Panc1 (cell line): ENCODE data around the gene GJB3. TPM values are rescaled to one million over a fixed set of nuclear protein-coding genes. Genes with fewer than 3 reads are reported as not detected.

Experiments
- ATAC-seq: fragments of 200-7000 bp; cut with Tn5 transposase; 2 replicates; pipeline ENCODE4 v1.9.1; 2020; ENCODE audit warnings: mild to moderate bottlenecking, moderate library complexity
- BruUV-seq: library from RNA; stranded (reverse); fragments of 400-500 nt; replicated peaks from 2 replicates; lab custom pipeline; 2021; lab: Mats Ljungman, UMichigan
- CTCF ChIA-PET: fragments of 300-600 bp; sonication (Branson Sonifier 250); formaldehyde crosslinking; loops from one replicate; lab custom pipeline; 2022; ENCODE audit warnings: antibody characterized with exemption; lab: Charles Lee
- POLR2A ChIA-PET: fragments of 300-600 bp; sonication (Branson Sonifier 250); formaldehyde crosslinking; loops from one replicate; lab custom pipeline; 2022; ENCODE audit warnings: antibody characterized with exemption; lab: Charles Lee
- DNase-seq: peaks from one replicate; pipeline ENCODE4 v3.0.0-alpha.2; 2010; ENCODE audit warnings: low read depth, low spot score
- H3K27ac ChIP-seq: 2 replicates; pipeline ENCODE4 v1.5.1; 2011; ENCODE audit warnings: mild to moderate bottlenecking, low read length, inconsistent platforms
- H3K27me3 ChIP-seq: fragments of 200-500 bp; sonication (Bioruptor generic); 2 replicates; pipeline ENCODE4 v1.6.0; 2014; ENCODE audit warnings: low read length, inconsistent platforms; ENCODE audit not compliant: control insufficient read depth, insufficient read depth
- H3K36me3 ChIP-seq: fragments of 200-500 bp; sonication (Bioruptor generic); 2 replicates; pipeline ENCODE4 v1.5.1; 2014; ENCODE audit warnings: inconsistent platforms, mild to moderate bottlenecking, low read length, moderate library complexity; ENCODE audit not compliant: control insufficient read depth, insufficient read depth
- H3K4me1 ChIP-seq: 2 replicates; pipeline ENCODE4 v1.5.1; 2011; ENCODE audit warnings: inconsistent platforms, mild to moderate bottlenecking, low read length, moderate library complexity; ENCODE audit not compliant: control insufficient read depth, insufficient read depth
- H3K4me3 ChIP-seq, 2 experiments: 2 replicates each; pipeline ENCODE4 v1.5.1; 2011 to 2012; ENCODE audit warnings: low read depth in 2 of 2, low read length in 2 of 2, mild to moderate bottlenecking in 2 of 2, inconsistent platforms in 1 of 2, moderate library complexity in 1 of 2
- H3K9me3 ChIP-seq: fragments of 200-500 bp; sonication (Bioruptor generic); 2 replicates; pipeline ENCODE4 v1.5.1; 2014; ENCODE audit warnings: low read depth, mild to moderate bottlenecking, inconsistent platforms, low read length, moderate library complexity; ENCODE audit not compliant: control insufficient read depth, insufficient read depth
- CTCF ChIP-seq: fragments of 450-650 bp; IDR thresholded peaks from 2 replicates; pipeline ENCODE4 v1.5.1; 2017; ENCODE audit warnings: mild to moderate bottlenecking
- POLR2AphosphoS5 ChIP-seq: IDR thresholded peaks from 2 replicates; pipeline ENCODE4 v1.6.1; 2012; ENCODE audit warnings: mild to moderate bottlenecking, low read depth, low read length, moderate library complexity
- REST ChIP-seq, 2 experiments: IDR thresholded peaks; 2 replicates each; pipeline ENCODE4 v1.6.1; 2011 to 2012; ENCODE audit warnings: low read depth in 2 of 2, control low read depth in 1 of 2, low read length in 1 of 2, mild to moderate bottlenecking in 1 of 2, moderate library complexity in 1 of 2; ENCODE audit not compliant: insufficient read depth in 1 of 2
- SIN3A ChIP-seq: IDR thresholded peaks from 2 replicates; pipeline ENCODE4 v1.6.1; 2012; ENCODE audit warnings: low read depth, mild to moderate bottlenecking, low read length, moderate library complexity, borderline replicate concordance; ENCODE audit not compliant: insufficient read depth
- TCF7L2 ChIP-seq: IDR thresholded peaks from 2 replicates; pipeline ENCODE4 v1.6.1; 2011; ENCODE audit warnings: mild to moderate bottlenecking, low read depth, low read length, inconsistent platforms
- in situ Hi-C: cut with HindIII; loops from 2 replicates; pipeline ENCODE4 v1.10.0; 2016; ENCODE audit warnings: low sequenced_read_pairs, low pct_unique_long_range_greater_than_20kb
- intact Hi-C: fragments of 100-400 bp; cut with micrococcal nuclease; formaldehyde crosslinking; loops from one replicate; pipeline ENCODE4 v1.10.0; 2022; ENCODE audit not compliant: unreplicated experiment
- total RNA-seq: library from RNA; stranded (reverse); gene quantifications from one replicate; pipeline ENCODE4 v1.2.1, GENCODE V29; 2021; ENCODE audit not compliant: unreplicated experiment

The GJB3 gene
- total RNA-seq, 1 experiment from 2014 or later: 0.15 TPM

GRCh38 chr1:34740161-34740868, 40.7 kb upstream of the GJB3 start:
- Histone ChIP-seq H3K27me3 (no peaks in the 10 kb centered on the region), H3K4me3 (no peak overlapping the region), H3K36me3 (no peaks in the 10 kb centered on the region), H3K4me1 (no peaks in the 10 kb centered on the region), H3K27ac (no peak overlapping the region), H3K9me3 (no peaks in the 10 kb centered on the region)
- in situ Hi-C loops (no loop called here), intact Hi-C loops (loop anchor here (5.0 to 10.0 kb wide), 5 partner anchors 143 to 1108 kb away; no protein-coding TSS in a partner anchor)
- no peak for ATAC-seq
- DNase-seq: no peak
- TF ChIP-seq REST (IDR thresholded peaks at IDR 0.05; ENCODE audit: insufficient read depth in 1 of 2, low read depth in 2 of 2, low read length in 1 of 2): no peak
- TF ChIP-seq CTCF: no peak
- no peak for TF ChIP-seq SIN3A
- TF ChIP-seq POLR2AphosphoS5: no peak
- TF ChIP-seq TCF7L2: no peak
- CTCF ChIA-PET: no interaction called here
- no TSS peak for BruUV-seq
- POLR2A ChIA-PET: no interaction called here

- TF ChIP-seq REST (IDR thresholded peaks at IDR 0.05; ENCODE audit: insufficient read depth in 1 of 2, low read depth in 2 of 2, low read length in 1 of 2): no peak
- no peak for TF ChIP-seq POLR2AphosphoS5
- peak; percentile 97 for TF ChIP-seq CTCF
- TF ChIP-seq TCF7L2: no peak
- TF ChIP-seq SIN3A: no peak
- in situ Hi-C loops (no loop called here), intact Hi-C loops (loop anchor here (2.0 to 10.0 kb wide), 6 partner anchors 62 to 1110 kb away; no protein-coding TSS in a partner anchor)
- Histone ChIP-seq H3K27me3 (no peaks in the 10 kb centered on the region), H3K4me1 (no peaks in the 10 kb centered on the region), H3K36me3 (no peaks in the 10 kb centered on the region), H3K9me3 (no peaks in the 10 kb centered on the region), H3K27ac (no peak overlapping the region), H3K4me3 (no peak overlapping the region)
- POLR2A ChIA-PET: no interaction called here
- peak; percentile 47 for DNase-seq
- BruUV-seq: no TSS peak
- peak; percentile 97 for ATAC-seq
- CTCF ChIA-PET: interaction anchor here (0.6 to 2.2 kb wide), 6 partner anchors 8 to 1110 kb away, joined by 3 to 21 read pairs (median 4); partner anchors contain the start of gene GJB5
Observed at GRCh38 chr1:34742667-34743270, 38.2 kb upstream of the GJB3 start.
